ENCODE data around the gene LRRFIP1. TPM values are rescaled to one million over a fixed set of nuclear protein-coding genes. Genes with fewer than 3 reads are reported as not detected.

The LRRFIP1 gene
- total and polyA plus RNA-seq, 9 of the 15 experiments (the other 6 are each of a cell fraction or from before 2014, with no cell fraction given), result 13.1 to 45.2 (median 31.3) TPM

- Histone ChIP-seq H4K20me1 (replicated peaks; ENCODE audit: control insufficient read depth, insufficient read depth, low read length) (no peaks in the 10 kb centered on the region), H3K9me3 (replicated peaks; ENCODE audit: control insufficient read depth, insufficient read depth, low read depth, low read length) (no peaks in the 10 kb centered on the region), H3K4me2 (ENCODE audit: insufficient read depth, low read length) (no peak overlapping the region; the same call in 1 of the 2 replicates), H3K36me3 (ENCODE audit: control insufficient read depth, insufficient read depth, low read length) (no peaks in the 10 kb centered on the region), H3K9ac (ENCODE audit: insufficient read depth in 1 of 2, low read depth in 2 of 2, low read length in 2 of 2) (no peak overlapping the region), H3K79me2 (ENCODE audit: control insufficient read depth, insufficient read depth, low read length) (no peaks in the 10 kb centered on the region), H3K4me3 (no peak overlapping the region), H3K27ac (ENCODE audit: extremely low read depth, low read depth, low read length) (no peak overlapping the region), H2AFZ (ENCODE audit: low read depth, low read length) (no peak overlapping the region), H3K27me3 (ENCODE audit: control insufficient read depth in 2 of 2, insufficient read depth in 2 of 2, low read length in 2 of 2) (peaks cover 12 to 21% of the 10 kb centered on the region in 2 experiments; a peak in 4 of 5 replicates), H3K9me1 (ENCODE audit: control insufficient read depth, insufficient read depth, low read length) (no peaks in the 10 kb centered on the region), H3K4me1 (replicated peaks in 1 of 2; ENCODE audit: control insufficient read depth in 2 of 2, insufficient read depth in 2 of 2, low read length in 2 of 2) (peaks cover 0 to 10% of the 10 kb centered on the region in 2 experiments; a peak in 4 of 5 replicates)
- WGBS (ENCODE audit: insufficient coverage, low coverage, missing lambda C conversion rate), result 58% methylated on average over 5 of the region's 5 CpGs
- ChIA-PET CTCF (ENCODE audit: low intra/inter-chr PET ratio) (interaction anchor here (5.1 kb wide), 1 partner anchor 69 kb away, joined by 59 read pairs; no protein-coding TSS in a partner anchor), POLR2A (no interaction called here)
- DNase-seq (ENCODE audit: extremely low read depth in 1 of 4, low spot score in 3 of 4) (no peak), FAIRE-seq (no peak), ATAC-seq (no peak)
- TF ChIP-seq TAF7 (tag; IDR thresholded peaks at IDR 0.05) (no peak), ZNF707 (CRISPR knock-in tag; conservative IDR thresholded peaks at IDR 0.05) (no peak)
- BruUV-seq (replicated peaks), result no TSS peak
- in situ Hi-C loops (cut with MboI) (loop anchor here (5.0 kb wide), 1 partner anchor 67 kb away; no protein-coding TSS in a partner anchor), intact Hi-C loops (cut with micrococcal nuclease) (no loop called here)
Observed at GRCh38 chr2:237675316-237675715, 47.9 kb downstream of the LRRFIP1 start.

GRCh38 chr2:237680702-237681478, 53.5 kb downstream of the LRRFIP1 start:
- no peak for ATAC-seq
- POLR2A ChIA-PET, result no interaction called here
- 30% methylated on average over 8 of the region's 8 CpGs for whole genome bisulfite sequencing (ENCODE audit: insufficient coverage, low coverage, missing lambda C conversion rate)
- Histone ChIP-seq H3K36me3 (ENCODE audit: control insufficient read depth, insufficient read depth, low read length) (no peaks in the 10 kb centered on the region), H2AFZ (ENCODE audit: low read depth, low read length) (no peak overlapping the region), H3K27me3 (ENCODE audit: control insufficient read depth in 2 of 2, insufficient read depth in 2 of 2, low read length in 2 of 2) (peaks cover 9 to 13% of the 10 kb centered on the region in 2 experiments; a peak in 3 of 5 replicates), H3K9me1 (ENCODE audit: control insufficient read depth, insufficient read depth, low read length) (no peaks in the 10 kb centered on the region), H4K20me1 (replicated peaks; ENCODE audit: control insufficient read depth, insufficient read depth, low read length) (no peaks in the 10 kb centered on the region), H3K27ac (ENCODE audit: extremely low read depth, low read depth, low read length) (no peak overlapping the region), H3K79me2 (ENCODE audit: control insufficient read depth, insufficient read depth, low read length) (no peaks in the 10 kb centered on the region), H3K9ac (ENCODE audit: insufficient read depth in 1 of 2, low read depth in 2 of 2, low read length in 2 of 2) (no peak overlapping the region), H3K4me1 (replicated peaks in 1 of 2; ENCODE audit: control insufficient read depth in 2 of 2, insufficient read depth in 2 of 2, low read length in 2 of 2) (no peaks in the 10 kb centered on the region; a peak in 2 of 5 replicates), H3K4me2 (ENCODE audit: insufficient read depth, low read length) (no peak overlapping the region), H3K4me3 (no peak overlapping the region), H3K9me3 (replicated peaks; ENCODE audit: control insufficient read depth, insufficient read depth, low read depth, low read length) (no peaks in the 10 kb centered on the region)
- DNase-seq (ENCODE audit: extremely low read depth in 1 of 4, low spot score in 3 of 4), result no peak
- BruUV-seq (replicated peaks), result no TSS peak
- in situ Hi-C loops (cut with MboI) (no loop called here), intact Hi-C loops (cut with micrococcal nuclease) (no loop called here)
- FAIRE-seq, result no peak
- CTCF ChIA-PET (ENCODE audit: low intra/inter-chr PET ratio), result no interaction called here
- TF ChIP-seq CBFB (CRISPR knock-in tag; IDR thresholded peaks at IDR 0.05) (no peak), ZNF830 (CRISPR knock-in tag; IDR thresholded peaks at IDR 0.05) (no peak), TEAD2 (tag; IDR thresholded peaks at IDR 0.05) (no peak), XRCC3 (IDR thresholded peaks at IDR 0.05) (no peak), JUND (IDR thresholded peaks at IDR 0.05; ENCODE audit: borderline replicate concordance, low read depth, low read length) (no peak), JUND (tag; IDR thresholded peaks at IDR 0.05; ENCODE audit: borderline replicate concordance, low read depth, low read length) (no peak), TCF7 (IDR thresholded peaks at IDR 0.05; ENCODE audit: borderline replicate concordance) (no peak), NFE2 (IDR thresholded peaks at IDR 0.05; ENCODE audit: low read depth) (no peak), MAZ (CRISPR knock-in tag; conservative IDR thresholded peaks at IDR 0.05 in 1 of 2, IDR thresholded peaks at IDR 0.05 in 1 of 2) (no peak), FUS (optimal IDR thresholded peaks at IDR 0.05; ENCODE audit: low read depth, low read length) (no peak), SRSF1 (IDR thresholded peaks at IDR 0.05; ENCODE audit: low read depth, low read length) (no peak)
- TF ChIP-seq, protein P1, sequence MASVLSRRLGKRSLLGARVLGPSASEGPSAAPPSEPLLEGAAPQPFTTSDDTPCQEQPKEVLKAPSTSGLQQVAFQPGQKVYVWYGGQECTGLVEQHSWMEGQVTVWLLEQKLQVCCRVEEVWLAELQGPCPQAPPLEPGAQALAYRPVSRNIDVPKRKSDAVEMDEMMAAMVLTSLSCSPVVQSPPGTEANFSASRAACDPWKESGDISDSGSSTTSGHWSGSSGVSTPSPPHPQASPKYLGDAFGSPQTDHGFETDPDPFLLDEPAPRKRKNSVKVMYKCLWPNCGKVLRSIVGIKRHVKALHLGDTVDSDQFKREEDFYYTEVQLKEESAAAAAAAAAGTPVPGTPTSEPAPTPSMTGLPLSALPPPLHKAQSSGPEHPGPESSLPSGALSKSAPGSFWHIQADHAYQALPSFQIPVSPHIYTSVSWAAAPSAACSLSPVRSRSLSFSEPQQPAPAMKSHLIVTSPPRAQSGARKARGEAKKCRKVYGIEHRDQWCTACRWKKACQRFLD (CRISPR knock-in tag; IDR thresholded peaks at IDR 0.05), result no peak

All from K562 (cell line).